Erythroblast (primary cell): ENCODE results near the gene OMA1.

ENCODE experiments used
- GATA1 ChIP-seq: IDR thresholded peaks from 2 replicates; pipeline ENCODE4 v1.6.1; 2011; ENCODE audit warnings: low read depth, mild to moderate bottlenecking, control low read depth, low read length, moderate library complexity
- POLR2A ChIP-seq: IDR thresholded peaks from 2 replicates; pipeline ENCODE4 v1.6.1; 2011; ENCODE audit warnings: mild to moderate bottlenecking, low read length

- TF ChIP-seq POLR2A (no peak), GATA1 (no peak)
Measured at GRCh38 chr1:58590019-58590418, 43.5 kb upstream of the OMA1 start.
